Heart left ventricle (tissue), 13 donors: ENCODE measurements around the gene PUM1.

Source experiments
- POLR2A ChIP-seq, 2 donors: fragments of 450-650 bp; IDR thresholded peaks; one replicate each; pipeline ENCODE4 v1.6.1; 2017; ENCODE audit warnings: antibody characterized with exemption in 2 of 2, mild to moderate bottlenecking in 2 of 2, moderate library complexity in 2 of 2
- TF ChIP-seq, protein P1 (sequence below), 12 donors: fragments of 200-600 bp; sonication (generic) in 4 of 12; IDR thresholded peaks; one replicate each; pipeline versions ENCODE4 v1.5.0 to v1.8.0; 2018 to 2022; ENCODE audit warnings: antibody characterized with exemption in 12 of 12, mild to moderate bottlenecking in 5 of 12
- donor health status: ischemic (EF 13 %, LVEDD 7.1; RV severe dilation, severe dysfunction).
- donor health status: DM: no; HTN: yes; CAD: no.
- donor health status: DM: no; HTN: no; CAD: no.
- donor health status: ischemic (EF 25% LVEDD 6.9; RV normal size, moderate dysfunction).
- donor health status: ischemic (EF 25% LVEDD 5.7; RV mildly dilated, moderate dysfunction).
- donor health status: ischemic (EF 35%, LVEDD 5.7; RV mildly dilated, moderate dysfunction).
- donor health status: nonischemic (EF 11% LVEDD 7.7; RV severe dilation, severe dysfunction).
- donor health status: DM: yes; HTN: yes; CAD: no.
- donor health status: PGD.
- donor health status: ischemic (EF 29% LVEDD 5.4; RV normal size, mild dysfunction).
- donor health status: nonischemic (EF 23%, LVEDD 6.1; RV moderate dilation, normal function).

DNA sequence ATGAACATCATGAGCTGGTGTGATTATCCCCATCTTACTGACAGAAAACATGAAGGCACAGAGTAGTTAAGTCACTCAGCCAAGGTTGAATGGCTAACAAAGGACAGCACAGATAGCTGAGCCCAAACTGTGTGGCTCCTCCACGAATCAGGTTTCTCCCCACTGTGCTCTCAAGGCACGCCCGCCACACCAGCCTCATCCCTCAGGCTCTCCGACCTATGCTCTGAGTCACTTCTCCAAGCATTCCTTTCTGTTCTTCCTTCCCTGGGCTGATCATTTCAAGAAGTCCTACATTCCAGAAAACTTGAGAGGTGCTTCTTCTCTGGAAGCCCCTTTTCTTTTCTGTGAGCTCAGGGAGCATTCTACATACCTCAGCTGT is 131.7 kb downstream of the PUM1 start:
- no peak for TF ChIP-seq POLR2A (IDR thresholded peaks at IDR 0.05)
- TF ChIP-seq, protein P1, sequence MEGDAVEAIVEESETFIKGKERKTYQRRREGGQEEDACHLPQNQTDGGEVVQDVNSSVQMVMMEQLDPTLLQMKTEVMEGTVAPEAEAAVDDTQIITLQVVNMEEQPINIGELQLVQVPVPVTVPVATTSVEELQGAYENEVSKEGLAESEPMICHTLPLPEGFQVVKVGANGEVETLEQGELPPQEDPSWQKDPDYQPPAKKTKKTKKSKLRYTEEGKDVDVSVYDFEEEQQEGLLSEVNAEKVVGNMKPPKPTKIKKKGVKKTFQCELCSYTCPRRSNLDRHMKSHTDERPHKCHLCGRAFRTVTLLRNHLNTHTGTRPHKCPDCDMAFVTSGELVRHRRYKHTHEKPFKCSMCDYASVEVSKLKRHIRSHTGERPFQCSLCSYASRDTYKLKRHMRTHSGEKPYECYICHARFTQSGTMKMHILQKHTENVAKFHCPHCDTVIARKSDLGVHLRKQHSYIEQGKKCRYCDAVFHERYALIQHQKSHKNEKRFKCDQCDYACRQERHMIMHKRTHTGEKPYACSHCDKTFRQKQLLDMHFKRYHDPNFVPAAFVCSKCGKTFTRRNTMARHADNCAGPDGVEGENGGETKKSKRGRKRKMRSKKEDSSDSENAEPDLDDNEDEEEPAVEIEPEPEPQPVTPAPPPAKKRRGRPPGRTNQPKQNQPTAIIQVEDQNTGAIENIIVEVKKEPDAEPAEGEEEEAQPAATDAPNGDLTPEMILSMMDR (IDR thresholded peaks at IDR 0.05), result no peak
